Body of pancreas (tissue), 4 donors: ENCODE results near the gene RESF1. TPM values are rescaled to one million over a fixed set of nuclear protein-coding genes. Genes with fewer than 3 reads are reported as not detected.
A peak's percentile ranks its signal among the peaks of the same experiment; 100 is the strongest.

Source experiments
- ATAC-seq: fragments of 150-250 bp; one replicate; pipeline ENCODE4 v1.9.1; 2016
- DNase-seq, 4 donors: peaks; one replicate each; pipeline ENCODE4 v3.0.0-alpha.2; 2019
- H3K27ac ChIP-seq, 4 donors: fragments of 200-600 bp; sonication (generic); 1 replicate in 3 of 4; 2 replicates in 1 of 4; pipeline versions ENCODE4 v1.5.1 to v1.6.1; 2016 to 2019; ENCODE audit warnings: mild to moderate bottlenecking in 1 of 4, mixed read lengths in 1 of 4, moderate library complexity in 1 of 4
- H3K27me3 ChIP-seq, 2 donors: fragments of 200-600 bp; sonication (generic); one replicate each; pipeline ENCODE4 v1.6.0; 2016; ENCODE audit warnings: mild to moderate bottlenecking in 1 of 2
- H3K36me3 ChIP-seq, 2 donors: fragments of 200-600 bp; sonication (generic); replicated peaks in 1 of 2; 2 replicates each; pipeline ENCODE4 v1.5.1; 2016; ENCODE audit warnings: low read depth in 2 of 2; ENCODE audit not compliant: insufficient read depth in 1 of 2
- H3K4me1 ChIP-seq: fragments of 200-600 bp; sonication (generic); one replicate; pipeline ENCODE4 v1.6.0; 2016
- H3K4me3 ChIP-seq, 2 donors: fragments of 200-600 bp; sonication (generic); 1 replicate in 1 of 2; 2 replicates in 1 of 2; pipeline ENCODE4 v1.5.1; 2016 to 2019
- H3K9me3 ChIP-seq, 3 donors: fragments of 200-600 bp; sonication (generic); 1 replicate in 2 of 3; 2 replicates in 1 of 3; pipeline ENCODE4 v1.5.1; 2016
- CTCF ChIP-seq, 7 experiments: fragments of 450-650 bp in 4 of 7; fragments of 200-600 bp in 3 of 7; sonication (generic) in 3 of 7; IDR thresholded peaks; one replicate each; pipeline ENCODE4 v1.5.1; 2016 to 2019; ENCODE audit warnings: antibody characterized with exemption in 7 of 7
- POLR2A ChIP-seq, 3 donors: fragments of 450-650 bp; IDR thresholded peaks; one replicate each; pipeline ENCODE4 v1.6.1; 2016; ENCODE audit warnings: antibody characterized with exemption in 3 of 3, mild to moderate bottlenecking in 2 of 3
- WGBS, 2 donors: methylation state at CpG; one replicate each; pipeline ENCODE4 v1.1.5; 2017; 5-methylcytosine and 5-hydroxymethylcytosine counted together
- intact Hi-C: fragments of 100-400 bp; cut with DNase I; formaldehyde crosslinking; loops from one replicate; pipeline ENCODE4 v1.15.1; 2023
- total RNA-seq, 2 donors: library from RNA; depleted of rRNA; stranded (reverse); fragments of >200 nt; gene quantifications; one replicate each; pipeline ENCODE4 v1.1.0, GENCODE V29; 2016

RESF1 gene, protein sequence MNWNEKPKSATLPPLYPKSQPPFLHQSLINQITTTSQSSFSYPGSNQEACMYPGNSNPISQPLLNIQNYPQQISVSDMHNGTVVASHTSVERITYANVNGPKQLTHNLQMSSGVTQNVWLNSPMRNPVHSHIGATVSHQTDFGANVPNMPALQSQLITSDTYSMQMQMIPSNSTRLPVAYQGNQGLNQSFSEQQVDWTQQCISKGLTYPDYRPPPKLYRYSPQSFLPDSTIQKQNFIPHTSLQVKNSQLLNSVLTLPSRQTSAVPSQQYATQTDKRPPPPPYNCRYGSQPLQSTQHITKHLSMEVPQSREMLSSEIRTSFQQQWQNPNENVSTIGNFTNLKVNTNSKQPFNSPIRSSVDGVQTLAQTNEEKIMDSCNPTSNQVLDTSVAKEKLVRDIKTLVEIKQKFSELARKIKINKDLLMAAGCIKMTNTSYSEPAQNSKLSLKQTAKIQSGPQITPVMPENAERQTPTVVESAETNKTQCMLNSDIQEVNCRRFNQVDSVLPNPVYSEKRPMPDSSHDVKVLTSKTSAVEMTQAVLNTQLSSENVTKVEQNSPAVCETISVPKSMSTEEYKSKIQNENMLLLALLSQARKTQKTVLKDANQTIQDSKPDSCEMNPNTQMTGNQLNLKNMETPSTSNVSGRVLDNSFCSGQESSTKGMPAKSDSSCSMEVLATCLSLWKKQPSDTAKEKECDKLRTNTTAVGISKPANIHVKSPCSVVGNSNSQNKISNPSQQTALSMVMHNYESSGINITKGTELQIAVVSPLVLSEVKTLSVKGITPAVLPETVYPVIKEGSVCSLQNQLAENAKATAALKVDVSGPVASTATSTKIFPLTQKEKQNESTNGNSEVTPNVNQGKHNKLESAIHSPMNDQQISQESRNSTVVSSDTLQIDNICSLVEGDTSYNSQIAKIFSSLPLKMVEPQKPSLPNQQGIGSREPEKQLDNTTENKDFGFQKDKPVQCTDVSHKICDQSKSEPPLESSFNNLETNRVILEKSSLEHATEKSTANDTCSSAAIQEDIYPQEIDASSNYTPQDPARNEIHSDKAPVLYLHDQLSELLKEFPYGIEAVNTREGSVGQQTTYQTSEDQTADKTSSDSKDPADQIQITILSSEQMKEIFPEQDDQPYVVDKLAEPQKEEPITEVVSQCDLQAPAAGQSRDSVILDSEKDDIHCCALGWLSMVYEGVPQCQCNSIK (N-terminal part only)
- total RNA-seq, result 10 to 100 TPM; 29.1 to 48.1 TPM

DNA sequence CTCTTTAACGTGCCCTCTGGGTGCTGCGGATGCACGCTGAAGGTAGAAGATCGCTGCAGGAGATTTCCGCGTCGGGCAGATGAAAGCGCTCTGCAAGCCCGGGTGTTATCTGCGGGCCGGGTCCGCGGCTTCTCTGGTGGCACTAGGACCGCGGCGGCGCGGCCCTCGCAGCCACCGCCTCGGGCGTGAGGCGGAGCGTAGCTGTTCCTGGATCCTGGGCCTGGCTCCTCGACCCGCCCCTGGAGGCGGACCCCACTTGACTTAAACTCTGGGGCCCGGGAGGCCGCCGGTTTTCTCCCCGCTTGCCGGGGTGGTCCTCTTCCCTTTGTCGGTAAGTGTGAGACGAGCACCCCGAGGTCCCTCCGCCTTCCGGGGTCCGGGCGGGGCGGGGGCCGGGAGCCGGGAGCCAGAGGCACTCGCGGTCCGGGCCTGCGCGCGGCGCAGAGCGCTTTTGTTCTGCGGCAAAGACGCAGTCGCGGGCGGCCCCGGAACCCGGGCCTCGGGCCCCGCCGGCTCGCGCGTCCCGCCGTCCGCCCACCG is at the start of gene RESF1:
Gene RESF1, plus strand, starts transcription at position 255 of the 540 bp plus-strand sequence. CDS start 21,541 bp downstream, outside the sequence.
- Histone ChIP-seq H3K36me3 (no peaks in the 10 kb centered on the region), H3K9me3 (no peaks in the 10 kb centered on the region), H3K27ac (peak within 1 kb of the TSS; percentile 34 to 95 (median 89)), H3K4me3 (peak within 1 kb of the TSS; percentile 26 to 68), H3K4me1 (peaks cover 29% of the 10 kb centered on the region), H3K27me3 (no peaks in the 10 kb centered on the region)
- WGBS, 2 donors, result 0% methylated on average over 8 to 67 of the region's 67 CpGs
- intact Hi-C loops, result no loop called here
- DNase-seq, result peak; percentile 84 to 91 (median 87)
- peak; percentile 96 for ATAC-seq
- TF ChIP-seq CTCF (IDR thresholded peaks at IDR 0.05) (peak in 1 of 7 experiments; percentile 12), POLR2A (IDR thresholded peaks at IDR 0.05) (peak; percentile 62 to 79 (median 77))

GRCh38 chr12:31914927-31915326 is 44.3 kb upstream of the RESF1 start:
- TF ChIP-seq POLR2A (IDR thresholded peaks at IDR 0.05) (no peak), CTCF (IDR thresholded peaks at IDR 0.05) (no peak)
- ATAC-seq (no peak), DNase-seq (no peak)
- no peaks in the 10 kb centered on the region for H3K36me3 ChIP-seq
- H3K4me1 ChIP-seq, result no peaks in the 10 kb centered on the region
- intact Hi-C loops, result no loop called here
- H3K9me3 ChIP-seq, result peaks cover 0 to 8% (median 0%) of the 10 kb centered on the region in 3 donors
- H3K27ac ChIP-seq, result no peak overlapping the region
- H3K27me3 ChIP-seq, result no peaks in the 10 kb centered on the region
- H3K4me3 ChIP-seq, result no peak overlapping the region
- WGBS, 2 donors, result 34 to 42% methylated on average over 1 of the region's 1 CpG

DNA sequence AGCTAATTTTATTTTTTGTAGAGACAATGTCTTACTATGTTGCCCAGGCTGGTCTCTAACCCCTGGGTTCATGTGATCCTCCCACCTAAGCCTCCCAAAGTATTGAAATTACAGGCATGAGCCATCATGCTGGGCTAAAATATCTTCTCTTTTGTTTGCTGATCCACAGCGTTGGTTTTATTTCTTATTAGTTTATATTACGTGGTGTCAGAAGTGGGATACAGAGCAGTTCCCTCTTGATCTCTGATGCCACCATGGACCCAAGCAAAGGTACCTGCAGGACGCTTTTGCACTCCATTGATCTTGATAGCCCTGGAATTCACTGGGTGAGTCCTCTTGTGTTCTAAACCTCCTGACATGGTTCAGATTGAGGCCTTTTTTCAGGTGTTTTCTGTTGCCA is 43.8 kb upstream of the RESF1 start:
- DNase-seq (no peak), ATAC-seq (no peak)
- Histone ChIP-seq H3K27me3 (no peaks in the 10 kb centered on the region), H3K9me3 (peaks cover 0 to 8% (median 0%) of the 10 kb centered on the region in 3 donors), H3K27ac (no peak overlapping the region), H3K4me3 (no peak overlapping the region), H3K36me3 (no peaks in the 10 kb centered on the region), H3K4me1 (no peaks in the 10 kb centered on the region)
- WGBS, 2 donors, result 79 to 85% methylated on average over 3 of the region's 3 CpGs
- intact Hi-C loops, result no loop called here
- no peak for TF ChIP-seq CTCF (IDR thresholded peaks at IDR 0.05)
- no peak for TF ChIP-seq POLR2A (IDR thresholded peaks at IDR 0.05)

- Histone ChIP-seq H3K27me3 (no peaks in the 10 kb centered on the region), H3K4me3 (no peak overlapping the region), H3K36me3 (no peaks in the 10 kb centered on the region), H3K9me3 (peaks cover 0 to 10% (median 0%) of the 10 kb centered on the region in 3 donors), H3K27ac (no peak overlapping the region), H3K4me1 (no peaks in the 10 kb centered on the region)
- ATAC-seq (no peak), DNase-seq (no peak)
- intact Hi-C loops, result no loop called here
- WGBS, 2 donors, result 64 to 83% methylated on average over 1 of the region's 1 CpG
- TF ChIP-seq CTCF (IDR thresholded peaks at IDR 0.05), result no peak
- TF ChIP-seq POLR2A (IDR thresholded peaks at IDR 0.05), result no peak
Measured at GRCh38 chr12:31922341-31923062, 36.7 kb upstream of the RESF1 start.
